Nephron (organoid): ENCODE measurements around the gene TNN.

Experiments used
- H3K27ac Mint-ChIP-seq, 3 experiments: 2 replicates each; pipeline ENCODE4 v1.8.0; 2020; ENCODE audit warnings: mixed read lengths in 3 of 3, mild to moderate bottlenecking in 2 of 3, moderate library complexity in 1 of 3
- H3K27me3 Mint-ChIP-seq: 2 replicates; pipeline ENCODE4 v1.8.0; 2021; ENCODE audit warnings: low read depth, mild to moderate bottlenecking, moderate library complexity, mixed read lengths
- H3K36me3 Mint-ChIP-seq: 2 replicates; pipeline ENCODE4 v1.8.0; 2020; ENCODE audit warnings: low read depth, mixed read lengths
- H3K4me1 Mint-ChIP-seq: 2 replicates; pipeline ENCODE4 v1.8.0; 2020; ENCODE audit warnings: mixed read lengths
- H3K4me3 Mint-ChIP-seq, 3 experiments: 2 replicates each; pipeline ENCODE4 v1.8.0; 2020; ENCODE audit warnings: mild to moderate bottlenecking in 3 of 3, mixed read lengths in 3 of 3, moderate library complexity in 2 of 3
- H3K9me3 Mint-ChIP-seq: 2 replicates; pipeline ENCODE4 v1.8.0; 2020; ENCODE audit warnings: mixed read lengths
- TF ChIP-seq, protein P1 (sequence below), 3 experiments: fragments of 200-600 bp; sonication (generic); IDR thresholded peaks; one replicate each; pipeline ENCODE4 v1.5.0; 2021; ENCODE audit warnings: antibody characterized with exemption in 3 of 3; ENCODE audit not compliant: unreplicated experiment in 3 of 3

TNN gene

DNA sequence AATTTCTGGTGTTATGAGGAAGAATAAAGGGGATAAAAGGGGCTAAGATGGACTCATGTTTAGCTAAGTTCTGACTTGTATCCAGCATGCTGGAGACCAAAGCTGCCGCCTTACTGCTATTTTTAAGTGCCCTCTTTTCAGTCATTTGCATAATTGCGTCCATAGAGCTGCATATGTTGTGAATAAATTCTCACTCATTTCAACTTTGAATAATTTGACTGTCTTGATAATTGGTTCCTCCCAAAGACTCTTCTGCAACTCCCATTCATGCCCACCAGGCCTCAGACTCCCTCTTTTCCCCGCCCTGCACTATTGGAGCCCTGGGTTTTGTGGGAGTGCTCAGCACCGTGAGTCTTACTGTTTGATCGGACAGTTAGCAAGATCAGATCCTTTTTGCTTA is 79.9 kb downstream of the TNN start:
- H3K27ac Mint-ChIP-seq: no peak overlapping the region
- peaks cover 47% of the 10 kb centered on the region for H3K27me3 Mint-ChIP-seq
- no peak overlapping the region for H3K4me3 Mint-ChIP-seq
- no peaks in the 10 kb centered on the region for H3K9me3 Mint-ChIP-seq
- no peaks in the 10 kb centered on the region for H3K4me1 Mint-ChIP-seq
- no peaks in the 10 kb centered on the region for H3K36me3 Mint-ChIP-seq
- TF ChIP-seq, protein P1, sequence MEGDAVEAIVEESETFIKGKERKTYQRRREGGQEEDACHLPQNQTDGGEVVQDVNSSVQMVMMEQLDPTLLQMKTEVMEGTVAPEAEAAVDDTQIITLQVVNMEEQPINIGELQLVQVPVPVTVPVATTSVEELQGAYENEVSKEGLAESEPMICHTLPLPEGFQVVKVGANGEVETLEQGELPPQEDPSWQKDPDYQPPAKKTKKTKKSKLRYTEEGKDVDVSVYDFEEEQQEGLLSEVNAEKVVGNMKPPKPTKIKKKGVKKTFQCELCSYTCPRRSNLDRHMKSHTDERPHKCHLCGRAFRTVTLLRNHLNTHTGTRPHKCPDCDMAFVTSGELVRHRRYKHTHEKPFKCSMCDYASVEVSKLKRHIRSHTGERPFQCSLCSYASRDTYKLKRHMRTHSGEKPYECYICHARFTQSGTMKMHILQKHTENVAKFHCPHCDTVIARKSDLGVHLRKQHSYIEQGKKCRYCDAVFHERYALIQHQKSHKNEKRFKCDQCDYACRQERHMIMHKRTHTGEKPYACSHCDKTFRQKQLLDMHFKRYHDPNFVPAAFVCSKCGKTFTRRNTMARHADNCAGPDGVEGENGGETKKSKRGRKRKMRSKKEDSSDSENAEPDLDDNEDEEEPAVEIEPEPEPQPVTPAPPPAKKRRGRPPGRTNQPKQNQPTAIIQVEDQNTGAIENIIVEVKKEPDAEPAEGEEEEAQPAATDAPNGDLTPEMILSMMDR (IDR thresholded peaks at IDR 0.05; ENCODE audit: unreplicated experiment in 3 of 3): no peak

DNA sequence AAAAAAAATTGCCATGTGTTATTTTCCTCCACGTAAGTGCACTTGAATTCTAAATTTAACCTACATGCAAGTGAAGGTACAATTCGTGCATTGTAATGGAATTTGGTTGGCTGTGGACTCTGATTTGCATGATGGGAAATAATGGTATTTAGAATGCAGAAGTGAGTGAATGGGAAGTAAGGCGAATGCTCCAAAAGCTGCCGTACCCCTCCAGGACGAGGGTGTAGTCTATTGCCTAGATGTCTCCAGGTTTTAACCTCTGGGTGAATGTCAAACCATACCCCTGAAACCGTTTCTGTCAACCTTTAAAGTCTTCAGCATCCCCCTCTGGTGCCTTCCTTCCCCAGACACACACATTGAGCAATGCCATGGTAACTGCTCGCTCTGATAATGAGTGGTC is 80.4 kb downstream of the TNN start:
- no peaks in the 10 kb centered on the region for H3K36me3 Mint-ChIP-seq
- peaks cover 52% of the 10 kb centered on the region for H3K27me3 Mint-ChIP-seq
- no peaks in the 10 kb centered on the region for H3K9me3 Mint-ChIP-seq
- no peaks in the 10 kb centered on the region for H3K4me1 Mint-ChIP-seq
- H3K27ac Mint-ChIP-seq: no peak overlapping the region
- TF ChIP-seq, protein P1 (IDR thresholded peaks at IDR 0.05; ENCODE audit: unreplicated experiment in 3 of 3): no peak
- H3K4me3 Mint-ChIP-seq: no peak overlapping the region

DNA sequence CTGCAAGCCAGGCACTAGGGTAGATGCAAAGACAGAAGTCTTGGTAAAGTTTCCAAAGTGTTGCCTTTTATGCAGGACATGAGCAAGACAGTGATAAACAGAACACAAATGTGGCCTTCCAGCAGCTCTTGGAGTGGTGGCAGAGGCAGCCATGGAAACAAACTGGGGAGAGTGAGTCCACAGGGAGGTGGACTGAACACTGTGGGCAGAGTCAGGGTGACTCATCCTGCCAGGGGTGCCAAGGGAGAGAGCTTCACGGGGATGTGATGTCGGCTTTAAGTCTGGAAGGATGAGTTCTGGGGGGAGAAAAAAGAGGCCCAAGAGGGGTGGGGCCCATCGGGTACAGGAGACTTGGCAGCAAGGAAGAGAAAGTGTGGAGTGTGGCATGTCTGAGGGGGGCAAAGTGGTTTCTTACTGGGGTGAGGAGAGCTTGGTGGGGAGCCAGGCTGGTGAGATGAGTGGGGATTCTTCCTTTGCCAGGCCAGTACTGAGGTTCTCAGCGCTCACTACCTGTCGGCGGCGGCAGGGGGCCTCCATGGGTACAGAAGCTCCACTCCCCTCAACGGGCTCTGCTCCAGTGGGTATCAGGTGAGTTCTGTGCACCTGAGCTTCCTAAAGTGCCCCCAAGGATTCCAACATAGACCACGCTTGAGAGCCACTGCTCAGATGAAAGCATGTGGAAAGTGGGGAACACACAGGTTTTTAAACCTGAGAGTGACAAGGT is 83.1 kb downstream of the TNN start:
- peaks cover 66% of the 10 kb centered on the region for H3K27me3 Mint-ChIP-seq
- TF ChIP-seq, protein P1 (IDR thresholded peaks at IDR 0.05; ENCODE audit: unreplicated experiment in 3 of 3): no peak
- H3K4me1 Mint-ChIP-seq: no peaks in the 10 kb centered on the region
- H3K4me3 Mint-ChIP-seq: no peak overlapping the region
- H3K9me3 Mint-ChIP-seq: no peaks in the 10 kb centered on the region
- H3K27ac Mint-ChIP-seq: no peak overlapping the region
- H3K36me3 Mint-ChIP-seq: no peaks in the 10 kb centered on the region

DNA sequence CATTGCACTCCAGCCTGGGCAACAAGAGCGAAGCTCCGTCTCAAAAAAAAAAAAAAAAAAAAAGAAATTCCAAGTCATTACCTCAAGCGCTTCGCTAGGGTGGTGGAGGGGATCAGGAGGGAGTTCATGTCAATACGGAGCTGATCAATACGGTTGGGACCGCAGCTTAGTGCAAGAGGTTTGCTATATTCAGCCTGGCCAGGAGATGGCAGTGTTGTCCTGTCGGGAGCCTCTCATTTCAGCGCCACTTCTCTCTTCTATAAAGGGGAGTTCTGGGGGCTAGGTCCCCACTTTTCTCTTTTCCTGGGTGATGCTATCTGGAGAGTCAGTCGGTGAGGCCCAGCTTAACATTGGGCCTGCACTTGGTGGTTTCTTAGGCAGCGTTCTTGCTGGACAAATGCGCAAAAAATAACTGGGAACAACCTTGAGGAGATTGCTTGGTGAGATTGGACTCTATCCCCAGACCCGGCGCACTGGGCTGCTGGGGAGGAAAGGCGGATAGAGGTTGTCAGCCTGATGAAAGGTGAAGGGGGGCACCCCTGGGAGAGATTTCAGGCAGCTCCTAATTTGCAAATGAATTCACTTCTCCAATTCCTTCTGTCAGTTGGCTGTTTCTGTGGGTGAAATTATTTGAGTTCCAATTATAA is 84.5 kb downstream of the TNN start:
- TF ChIP-seq, protein P1 (IDR thresholded peaks at IDR 0.05; ENCODE audit: unreplicated experiment in 3 of 3): peak; percentile 86 to 90 (median 87)
- Mint-ChIP-seq H3K9me3 (no peaks in the 10 kb centered on the region), H3K4me3 (no peak overlapping the region), H3K27ac (no peak overlapping the region), H3K27me3 (peaks cover 54% of the 10 kb centered on the region), H3K4me1 (no peaks in the 10 kb centered on the region), H3K36me3 (no peaks in the 10 kb centered on the region)

DNA sequence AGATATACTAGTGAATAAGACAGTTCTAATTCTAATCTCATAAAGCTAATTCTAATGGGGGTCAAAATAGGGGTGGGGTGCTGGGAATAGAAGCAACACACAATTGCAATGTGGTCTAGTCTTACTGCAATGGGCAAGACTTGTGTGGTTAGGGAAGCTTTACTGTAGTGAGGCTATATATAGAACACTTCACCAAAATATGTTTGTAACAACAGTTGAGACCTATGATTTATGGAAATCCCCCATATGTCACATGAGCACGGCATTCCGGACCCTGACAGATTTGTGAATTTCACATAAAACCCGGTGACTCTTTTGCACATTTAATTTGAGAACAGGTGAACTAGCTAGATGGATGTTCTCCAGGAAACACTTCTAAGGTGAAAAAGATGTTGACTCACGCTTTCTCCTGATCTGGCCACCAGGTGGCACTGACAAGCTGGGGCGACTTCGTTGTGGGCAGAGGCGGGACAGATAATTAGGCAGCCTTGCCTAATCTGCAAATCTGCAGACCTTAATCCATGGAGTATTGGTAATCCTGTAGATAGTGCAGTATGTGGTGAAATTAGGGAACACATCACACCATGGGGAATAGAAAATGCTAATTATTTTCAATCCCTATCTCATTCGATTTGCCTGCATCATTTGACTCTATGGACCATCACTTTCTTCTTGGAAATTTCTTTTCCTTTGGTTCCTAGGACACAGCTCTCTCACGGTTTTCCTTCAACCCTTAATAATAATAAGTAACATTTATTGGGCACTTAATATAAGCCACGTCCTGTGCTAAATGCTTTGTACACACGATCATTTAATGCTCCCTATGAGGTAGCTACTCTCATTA is 87.2 kb downstream of the TNN start:
- Mint-ChIP-seq H3K36me3 (no peaks in the 10 kb centered on the region), H3K9me3 (no peaks in the 10 kb centered on the region), H3K27me3 (peaks cover 48% of the 10 kb centered on the region), H3K4me3 (no peak overlapping the region), H3K4me1 (no peaks in the 10 kb centered on the region), H3K27ac (no peak overlapping the region)
- TF ChIP-seq, protein P1 (IDR thresholded peaks at IDR 0.05; ENCODE audit: unreplicated experiment in 3 of 3): peak; percentile 80 to 84 (median 81)
